HG03097 (cell line): ENCODE results near the gene KLHL20.
"Not testable (repeated sequence)": the region's sequence is repeated elsewhere in the genome, so short reads cannot be mapped to it uniquely, and the experiment has no call there.

ENCODE experiments used
- ATAC-seq: cut with Tn5 transposase; IDR thresholded peaks from one replicate; pipeline ENCODE4 v1.9.1; 2021; ENCODE audit not compliant: unreplicated experiment, low FRiP score

Gene KLHL20, protein sequence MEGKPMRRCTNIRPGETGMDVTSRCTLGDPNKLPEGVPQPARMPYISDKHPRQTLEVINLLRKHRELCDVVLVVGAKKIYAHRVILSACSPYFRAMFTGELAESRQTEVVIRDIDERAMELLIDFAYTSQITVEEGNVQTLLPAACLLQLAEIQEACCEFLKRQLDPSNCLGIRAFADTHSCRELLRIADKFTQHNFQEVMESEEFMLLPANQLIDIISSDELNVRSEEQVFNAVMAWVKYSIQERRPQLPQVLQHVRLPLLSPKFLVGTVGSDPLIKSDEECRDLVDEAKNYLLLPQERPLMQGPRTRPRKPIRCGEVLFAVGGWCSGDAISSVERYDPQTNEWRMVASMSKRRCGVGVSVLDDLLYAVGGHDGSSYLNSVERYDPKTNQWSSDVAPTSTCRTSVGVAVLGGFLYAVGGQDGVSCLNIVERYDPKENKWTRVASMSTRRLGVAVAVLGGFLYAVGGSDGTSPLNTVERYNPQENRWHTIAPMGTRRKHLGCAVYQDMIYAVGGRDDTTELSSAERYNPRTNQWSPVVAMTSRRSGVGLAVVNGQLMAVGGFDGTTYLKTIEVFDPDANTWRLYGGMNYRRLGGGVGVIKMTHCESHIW

DNA sequence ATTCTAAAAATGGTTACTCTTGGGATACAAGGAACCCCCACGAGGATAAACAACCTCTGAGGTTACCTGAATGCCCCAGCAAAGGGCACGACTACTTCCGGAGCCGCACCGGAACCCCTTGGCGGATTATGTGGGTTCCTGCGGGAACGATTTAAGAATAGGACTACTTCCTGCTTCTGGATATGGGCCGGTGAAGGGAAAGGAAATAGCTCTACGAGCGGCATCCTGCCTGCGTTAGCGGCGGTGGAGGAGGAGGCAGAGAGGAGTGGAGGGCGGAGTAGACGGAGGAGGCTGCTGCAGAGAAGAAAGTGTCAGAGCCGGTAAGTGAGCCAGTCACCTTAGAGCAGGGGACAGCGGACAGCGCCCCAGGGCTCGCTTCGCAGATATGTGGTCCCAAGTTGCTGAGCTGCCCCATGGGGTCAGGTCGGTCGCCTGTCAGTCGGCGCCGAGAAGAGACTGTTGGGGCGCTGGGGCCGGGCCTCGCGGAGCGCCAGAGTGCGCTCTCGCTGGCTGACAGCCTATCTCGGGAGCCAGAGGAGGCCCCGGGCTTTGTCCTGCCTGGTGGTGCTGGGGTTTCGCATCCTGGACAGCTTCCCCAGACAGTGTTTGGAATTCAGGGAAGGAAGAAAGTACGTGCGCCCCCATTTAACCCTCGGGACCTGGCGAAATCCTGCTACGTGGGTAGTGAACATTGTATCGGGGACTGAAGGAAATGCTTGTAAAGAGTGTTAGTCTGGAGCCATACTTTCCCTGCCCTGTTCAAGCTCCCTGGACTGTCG lies at the start of gene KLHL20:
Gene KLHL20, plus strand, starts transcription at position 223 of the 779 bp plus-strand sequence. CDS start 1,063 bp downstream, outside the sequence.
- ATAC-seq, result peak; percentile 89

DNA sequence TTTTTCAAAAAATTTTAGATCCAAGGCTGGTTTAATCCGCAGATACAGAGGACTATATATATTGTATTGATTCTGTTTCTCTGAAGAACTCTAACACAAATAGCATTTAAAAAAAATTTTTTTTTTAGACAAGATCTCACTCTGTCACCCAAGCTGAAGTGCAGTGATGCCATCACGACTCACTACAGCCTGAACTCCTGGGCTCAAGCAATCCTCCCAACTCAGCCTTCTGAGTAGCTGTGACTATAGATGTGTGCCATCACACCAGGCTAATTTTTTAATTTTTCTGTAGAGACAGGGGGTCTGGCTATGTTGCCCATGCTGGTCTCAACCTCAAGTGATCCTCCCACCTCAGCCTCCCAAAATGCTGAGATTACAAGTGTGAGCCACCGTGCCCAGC lies 48.1 kb upstream of the KLHL20 start:
- ATAC-seq, result no peak

DNA sequence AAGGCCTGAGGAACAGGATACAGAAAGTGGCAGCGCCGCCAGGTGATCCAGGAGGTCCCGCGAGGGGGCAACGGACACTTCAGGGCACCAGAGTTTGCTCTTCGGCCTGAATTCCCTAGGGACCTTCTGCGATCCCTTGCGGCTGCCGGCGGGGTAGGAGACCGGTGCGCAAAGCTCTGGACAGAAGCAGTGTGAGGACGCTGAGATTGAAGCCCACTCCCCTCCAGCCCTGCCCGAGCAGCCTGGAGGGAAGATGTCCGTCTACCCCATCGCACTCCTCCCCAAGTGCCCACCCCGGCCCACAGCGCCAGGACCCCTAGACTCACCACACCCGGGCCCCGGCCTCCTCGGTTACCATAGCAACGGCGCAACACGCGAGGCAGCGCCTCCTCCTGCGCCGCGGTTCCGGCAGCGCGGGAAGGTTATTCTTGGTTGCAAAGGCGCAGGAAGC lies 45.3 kb upstream of the KLHL20 start, which contains the start of gene ANKRD45:
Gene ANKRD45, minus strand, starts transcription at position 361 of the 451 bp plus-strand sequence. CDS start 10,433 bp downstream, outside the sequence.
- ATAC-seq, result no peak

DNA sequence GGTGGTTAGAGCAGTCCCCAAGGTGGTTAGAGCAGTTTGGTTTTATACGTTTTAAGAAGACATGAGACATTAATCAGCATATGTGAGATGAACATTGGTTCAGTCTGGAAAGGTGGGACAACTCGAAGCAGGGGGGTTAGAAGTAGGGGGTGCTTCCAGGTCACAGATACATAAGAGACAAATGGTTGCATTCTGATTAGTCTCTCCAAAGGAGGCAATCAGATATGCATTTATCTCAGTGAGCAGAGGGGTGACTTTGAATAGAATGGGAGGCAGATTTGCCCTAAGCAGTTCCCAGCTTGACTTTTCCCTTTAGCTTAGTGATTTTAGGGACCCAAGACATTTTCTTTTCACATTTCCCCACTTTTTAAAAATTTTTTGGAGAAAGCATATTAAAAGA lies 40.3 kb upstream of the KLHL20 start:
- not testable (repeated sequence) for ATAC-seq

DNA sequence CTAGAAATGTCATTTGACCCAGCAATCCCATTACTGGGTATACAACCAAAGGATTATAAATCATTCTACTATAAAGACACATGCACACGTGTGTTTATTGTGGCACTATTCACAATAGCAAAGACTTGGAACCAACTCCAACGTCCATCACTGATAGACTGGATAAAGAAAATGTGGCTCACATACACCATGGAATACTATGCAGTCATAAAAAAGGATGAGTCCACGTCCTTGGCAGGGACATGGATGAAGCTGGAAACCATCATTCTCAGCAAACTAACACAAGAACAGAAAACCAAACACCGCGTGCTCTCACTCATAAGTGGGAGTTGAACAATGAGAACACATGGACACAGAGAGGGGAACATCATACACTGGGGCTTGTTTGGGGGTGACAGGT lies 34.6 kb upstream of the KLHL20 start:
- not testable (repeated sequence) for ATAC-seq

DNA sequence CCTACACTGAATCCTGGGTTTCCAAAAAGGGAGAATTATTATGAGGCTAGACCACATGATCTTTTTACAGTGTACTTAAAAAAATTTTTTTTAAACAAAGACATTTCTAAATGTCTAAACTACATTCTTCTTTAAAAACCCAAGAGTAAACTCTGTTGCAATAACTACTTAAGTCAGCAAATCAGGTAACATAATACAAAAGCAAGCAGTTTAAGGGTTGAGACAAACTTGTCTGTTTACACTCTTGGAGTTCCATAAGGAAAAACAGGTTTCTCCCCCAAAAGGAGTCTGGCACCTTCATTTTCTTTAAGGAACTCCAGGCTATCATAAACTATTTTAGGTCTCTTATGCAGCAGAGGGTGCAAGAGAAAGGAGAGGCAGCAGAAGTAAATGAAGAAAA lies 32.6 kb upstream of the KLHL20 start:
- no peak for ATAC-seq

DNA sequence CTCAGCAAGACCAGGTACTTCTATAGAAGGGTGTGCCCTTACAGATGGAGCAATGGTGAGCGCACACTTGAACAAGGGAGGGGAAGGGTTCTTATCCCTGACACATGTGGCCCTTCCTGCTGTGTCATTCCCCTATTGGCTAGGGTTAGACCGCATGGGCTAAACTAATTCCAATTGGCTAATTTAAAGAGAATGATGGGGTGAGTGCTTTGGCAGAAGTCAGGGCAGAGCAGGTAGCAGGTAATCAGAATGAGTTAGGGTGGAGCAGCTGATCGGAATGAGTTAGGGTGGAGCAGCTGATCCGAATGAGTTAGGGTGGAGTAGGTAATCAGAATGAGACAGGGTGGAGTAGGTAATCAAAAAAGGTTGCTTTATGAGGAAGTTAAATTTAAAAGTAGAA lies 30.9 kb upstream of the KLHL20 start:
- not testable (repeated sequence) for ATAC-seq

DNA sequence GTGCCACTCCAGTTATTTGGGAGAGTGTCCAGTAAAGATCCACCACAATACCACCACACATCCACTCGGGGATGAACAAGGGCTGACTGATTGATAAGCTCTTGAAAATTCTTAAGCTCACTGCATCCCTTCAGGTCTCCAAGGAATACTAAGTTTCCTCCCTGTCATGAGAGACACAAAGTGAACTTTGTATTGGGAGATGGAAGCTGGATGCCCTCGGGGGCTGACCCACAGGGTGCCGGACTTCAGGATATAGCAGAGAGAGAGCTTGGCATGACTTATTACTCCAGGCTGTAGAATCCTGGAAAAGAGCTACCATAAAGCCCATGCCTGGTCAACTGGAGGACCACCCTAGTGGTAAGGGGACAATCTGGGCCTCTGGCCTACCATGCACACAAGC lies 29.7 kb upstream of the KLHL20 start:
- not testable (repeated sequence) for ATAC-seq

DNA sequence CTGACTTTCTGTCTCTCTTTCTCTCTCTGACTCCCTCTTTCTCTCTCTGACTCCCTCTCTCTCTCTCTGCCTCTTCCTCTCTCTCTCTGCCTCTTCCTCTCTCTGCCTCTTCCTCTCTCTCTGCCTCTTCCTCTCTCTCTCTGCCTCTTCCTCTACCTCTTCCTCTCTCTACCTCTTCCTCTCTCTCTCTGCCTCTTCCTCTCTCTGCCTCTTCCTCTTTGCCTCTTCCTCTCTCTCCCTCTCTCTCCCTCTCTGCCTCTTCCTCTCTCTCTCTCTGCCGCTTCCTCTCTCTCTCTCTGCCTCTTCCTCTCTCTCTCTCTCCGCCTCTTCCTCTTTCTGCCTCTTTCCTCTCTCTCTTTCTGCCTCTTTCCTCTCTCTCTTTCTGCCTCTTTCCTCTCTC lies 26.5 kb upstream of the KLHL20 start:
- no peak for ATAC-seq

DNA sequence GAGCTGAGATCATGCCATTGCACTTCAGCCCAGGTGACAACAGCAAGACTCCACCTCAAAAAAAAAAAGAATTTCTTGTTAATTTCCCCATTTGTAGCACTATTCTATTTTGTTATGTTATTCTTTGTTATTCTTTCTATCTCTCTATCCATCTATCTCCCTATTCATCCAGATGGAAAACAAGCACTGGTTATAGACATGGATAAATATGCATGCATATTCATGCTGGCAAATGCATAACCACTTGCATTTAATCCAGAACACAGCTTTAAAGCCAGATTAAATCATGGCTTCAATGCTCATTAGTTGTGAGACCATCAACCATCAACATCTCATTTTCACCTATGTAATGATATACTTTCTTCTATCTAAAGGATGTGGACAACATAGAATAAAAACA lies 21.5 kb upstream of the KLHL20 start:
- no peak for ATAC-seq

DNA sequence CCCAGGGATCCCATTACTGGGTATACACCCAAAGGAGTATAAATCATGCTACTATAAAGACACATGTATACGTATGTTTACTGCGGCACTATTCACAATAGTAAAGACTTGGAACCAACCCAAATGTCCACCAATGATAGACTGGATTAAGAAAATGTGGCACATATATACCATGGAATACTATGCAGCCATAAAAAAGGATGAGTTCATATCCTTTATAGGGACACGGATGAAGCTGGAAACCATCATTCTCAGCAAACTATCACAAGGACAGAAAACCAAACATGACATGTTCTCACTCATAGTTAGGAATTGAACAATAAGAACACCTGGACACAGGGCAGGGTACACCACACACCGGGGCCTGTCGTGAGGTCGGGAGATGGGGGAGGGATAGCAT lies 13.5 kb upstream of the KLHL20 start:
- ATAC-seq, result not testable (repeated sequence)

DNA sequence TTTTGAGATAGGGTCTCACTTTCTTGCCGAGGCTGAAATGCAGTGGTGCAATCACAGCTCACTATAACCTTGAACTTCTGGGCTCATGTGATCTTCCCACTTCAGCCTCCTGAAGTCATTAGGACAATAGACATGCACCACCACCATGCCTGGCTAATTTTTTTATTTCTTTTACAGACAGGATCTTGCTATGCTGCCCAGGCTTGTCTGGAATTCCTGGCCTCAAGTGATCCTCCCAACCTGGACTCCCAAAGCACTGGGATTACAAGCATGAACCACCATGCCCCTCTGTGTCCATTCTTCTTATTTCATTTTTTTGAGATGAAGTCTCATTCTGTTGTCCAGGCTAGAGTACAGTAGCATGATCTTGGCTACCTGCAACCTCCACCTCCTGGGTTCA lies 12.0 kb upstream of the KLHL20 start:
- no peak for ATAC-seq

DNA sequence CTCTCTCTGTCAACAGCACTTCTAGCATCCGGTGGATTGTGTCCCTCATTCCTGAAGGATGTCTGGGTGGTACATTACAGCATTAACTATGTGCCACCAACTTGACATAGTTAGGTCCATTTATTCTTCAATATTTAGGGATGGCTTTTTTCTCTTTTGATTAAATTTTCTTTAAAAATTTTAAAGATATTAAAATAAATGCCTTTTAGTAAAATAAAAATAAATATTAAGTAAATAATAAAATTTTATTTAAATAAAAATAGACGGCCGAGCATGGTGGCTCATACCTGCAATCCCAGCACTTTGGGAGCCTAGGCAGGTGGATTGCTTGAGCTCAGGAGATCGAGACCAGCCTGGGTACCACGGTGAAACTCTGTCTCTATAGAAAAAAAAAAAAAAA lies 9.7 kb upstream of the KLHL20 start:
- ATAC-seq, result no peak

DNA sequence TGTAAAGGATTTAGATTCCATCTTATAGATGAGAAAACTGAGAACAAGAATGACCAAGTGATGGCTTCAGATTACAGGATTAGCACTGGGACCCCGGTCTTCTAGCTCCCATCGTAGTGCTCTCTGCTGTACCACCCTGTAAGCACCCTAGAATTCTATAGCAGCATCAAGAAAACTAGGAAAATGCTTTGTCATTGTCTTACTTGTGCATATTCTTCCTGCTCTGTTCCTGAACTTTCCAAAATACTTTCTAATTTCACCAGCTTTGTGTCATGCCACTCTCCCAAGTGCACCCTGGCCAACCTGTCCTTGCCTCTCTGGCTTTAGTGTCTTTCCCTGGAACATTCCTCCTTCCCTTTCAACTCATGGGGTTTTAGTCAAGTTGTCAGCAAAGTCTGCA lies 6.0 kb upstream of the KLHL20 start:
- no peak for ATAC-seq

DNA sequence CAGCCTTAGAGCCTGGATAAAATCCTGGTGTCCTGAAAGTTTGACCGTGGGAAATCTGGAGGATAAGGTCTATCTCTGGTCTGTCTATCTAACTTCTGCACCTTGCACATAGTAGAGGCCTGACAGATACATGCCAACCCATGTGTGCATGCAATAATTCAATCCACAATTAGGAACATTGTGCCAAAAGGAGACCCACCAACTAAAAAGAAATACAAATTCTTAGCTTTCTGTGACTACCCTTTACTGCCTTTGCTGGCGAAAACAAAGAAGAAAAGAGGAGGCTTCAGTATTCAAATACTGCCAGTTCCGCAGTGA lies 381 bp upstream of the KLHL20 start:
- no peak for ATAC-seq

DNA sequence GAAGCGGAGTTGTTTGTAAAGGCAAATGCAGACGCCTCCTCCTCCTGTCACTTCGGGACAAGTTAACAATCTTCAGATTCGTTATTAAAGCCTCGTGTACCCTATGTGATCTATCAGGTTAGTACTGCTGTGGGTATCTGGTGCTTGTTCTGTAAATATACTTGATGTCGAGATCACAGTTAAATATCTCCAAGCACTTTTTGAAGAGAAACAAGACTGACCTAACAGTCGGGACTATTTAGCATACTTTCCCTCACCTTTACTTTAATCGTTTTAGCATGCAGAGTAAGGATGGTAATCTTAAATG lies 710 bp downstream of the KLHL20 start:
- ATAC-seq, result no peak

DNA sequence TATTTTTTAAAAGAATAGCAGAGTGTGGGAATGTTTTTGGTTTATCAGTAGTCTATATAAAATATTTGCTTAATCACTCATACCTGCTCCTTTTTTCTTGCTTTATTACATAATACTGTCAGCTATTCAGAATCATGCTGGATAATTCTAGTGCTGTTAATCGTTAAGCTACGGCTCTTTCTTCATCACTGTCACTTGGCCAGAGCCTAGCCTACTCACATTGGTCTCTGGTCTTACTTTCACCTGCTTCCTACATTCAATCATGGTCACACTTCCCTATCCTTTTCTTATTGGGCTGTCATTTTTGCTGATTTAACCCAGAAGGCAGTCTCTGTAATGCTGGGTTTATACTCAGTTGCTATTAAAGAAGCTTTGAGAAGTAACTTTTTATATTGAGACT lies 2.5 kb downstream of the KLHL20 start:
- ATAC-seq, result no peak

DNA sequence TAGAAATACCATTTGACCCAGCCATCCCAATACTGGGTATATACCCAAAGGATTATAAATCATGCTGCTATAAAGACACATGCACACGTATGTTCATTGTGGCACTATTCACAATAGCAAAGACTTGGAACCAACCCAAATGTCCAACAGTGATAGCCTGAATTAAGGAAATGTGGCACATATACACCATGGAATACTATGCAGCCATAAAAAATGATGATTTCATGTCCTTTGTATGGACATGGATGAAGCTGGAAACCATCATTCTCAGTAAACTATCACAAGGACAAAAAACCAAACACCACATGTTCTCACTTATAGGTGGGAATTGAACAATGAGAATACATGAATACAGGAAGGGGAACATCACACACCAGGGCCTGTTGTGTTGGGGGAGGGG lies 16.6 kb downstream of the KLHL20 start:
- not testable (repeated sequence) for ATAC-seq

DNA sequence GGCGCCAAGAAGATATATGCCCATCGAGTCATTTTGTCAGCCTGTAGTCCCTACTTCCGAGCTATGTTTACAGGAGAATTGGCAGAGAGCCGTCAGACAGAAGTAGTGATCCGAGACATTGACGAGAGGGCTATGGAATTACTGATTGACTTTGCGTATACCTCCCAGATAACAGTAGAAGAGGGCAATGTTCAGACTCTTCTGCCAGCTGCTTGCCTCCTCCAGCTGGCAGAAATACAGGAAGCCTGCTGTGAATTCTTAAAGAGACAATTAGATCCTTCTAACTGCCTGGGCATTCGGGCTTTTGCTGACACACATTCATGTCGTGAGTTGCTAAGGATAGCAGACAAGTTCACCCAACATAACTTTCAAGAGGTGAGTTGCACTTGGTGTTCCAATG lies 19.1 kb downstream of the KLHL20 start:
- no peak for ATAC-seq

DNA sequence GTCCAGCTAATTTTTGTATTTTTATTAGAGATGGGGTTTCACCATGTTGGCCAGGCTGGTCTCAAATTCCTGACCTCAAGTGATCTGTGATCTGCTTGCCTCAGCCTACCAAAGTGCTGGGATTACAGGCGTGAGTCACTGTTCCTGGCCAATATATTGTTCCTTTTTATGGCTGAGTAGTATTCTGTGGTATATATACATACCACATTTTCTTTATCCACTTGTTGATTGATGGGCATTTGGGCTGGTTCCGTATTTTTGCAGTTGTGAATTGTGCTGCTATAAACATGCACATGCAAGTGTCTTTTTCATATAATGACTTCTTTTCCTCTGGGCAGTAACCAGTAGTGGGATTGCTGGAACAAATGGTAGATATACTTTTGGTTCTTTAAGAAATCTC lies 21.3 kb downstream of the KLHL20 start:
- not testable (repeated sequence) for ATAC-seq

DNA sequence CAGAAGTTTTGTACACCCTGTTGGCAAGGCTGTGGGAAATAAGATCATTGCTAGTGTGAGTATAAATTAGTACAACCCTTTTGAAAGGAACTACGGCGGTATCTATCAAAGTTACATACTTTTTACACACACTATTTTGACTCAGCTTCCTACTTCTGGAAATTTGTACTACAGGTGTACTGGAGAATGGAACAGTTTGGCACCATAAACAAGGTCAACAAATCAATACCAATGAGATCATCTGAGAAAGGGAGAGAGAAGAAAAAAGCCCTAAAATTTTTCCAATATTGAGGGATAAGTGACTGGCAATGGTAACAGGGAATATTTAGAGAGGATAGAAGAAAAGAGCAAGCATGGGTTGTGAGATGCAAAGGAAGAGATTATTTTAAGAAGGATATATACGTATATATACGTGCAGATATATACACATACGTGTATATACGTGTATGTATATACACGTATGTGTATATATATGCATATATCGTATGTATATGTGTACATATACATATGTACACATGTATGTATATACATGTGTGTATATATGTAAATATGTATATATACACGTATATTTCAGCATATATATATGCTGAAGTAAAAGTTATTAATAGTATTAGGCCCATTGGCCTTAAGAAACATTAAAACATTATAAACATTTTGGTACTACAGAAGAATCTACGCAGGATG lies 27.6 kb downstream of the KLHL20 start:
- no peak for ATAC-seq
